GM18498 (cell line): ENCODE data around the gene RFX4.

Experiments
- ATAC-seq: cut with Tn5 transposase; IDR thresholded peaks from one replicate; pipeline ENCODE4 v1.9.1; 2021; ENCODE audit warnings: mild to moderate bottlenecking, moderate library complexity; ENCODE audit not compliant: unreplicated experiment

The RFX4 gene

GRCh38 chr12:106582641-106583230 lies at the start of gene RFX4:
Gene RFX4, plus strand, starts transcription at chr12:106583004. Its CDS starts 317 bp downstream, at chr12:106583321.
- ATAC-seq = no peak

DNA sequence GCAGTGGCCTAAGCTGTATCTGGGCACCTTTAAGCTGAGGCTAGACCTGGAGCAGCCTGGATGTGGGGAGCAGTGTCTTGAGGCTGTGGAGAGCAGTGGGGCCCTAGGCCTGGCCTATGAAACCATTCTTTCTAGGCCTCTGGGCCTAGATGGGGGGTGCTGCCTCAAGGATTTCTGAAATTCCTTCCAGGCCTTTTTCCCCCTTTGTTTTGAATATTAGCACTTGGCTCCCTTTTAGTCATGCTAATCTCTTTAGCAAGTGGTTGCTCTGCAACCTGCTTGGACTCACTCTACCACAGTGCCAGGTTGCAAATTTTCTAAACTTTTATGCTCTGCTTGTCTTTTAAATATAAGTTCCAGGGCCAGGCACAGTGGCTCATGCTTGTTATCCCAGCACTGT lies 41.6 kb upstream of the RFX4 start:
- ATAC-seq = no peak

- no peak for ATAC-seq
Measured at GRCh38 chr12:106551410-106551809, 31.4 kb upstream of the RFX4 start.

GRCh38 chr12:106552228-106552627 lies 30.6 kb upstream of the RFX4 start:
- ATAC-seq = no peak

GRCh38 chr12:106564678-106565329 lies 18.0 kb upstream of the RFX4 start:
- ATAC-seq = no peak

GRCh38 chr12:106566771-106567170 lies 16.0 kb upstream of the RFX4 start:
- no peak for ATAC-seq

- no peak for ATAC-seq
Measured at GRCh38 chr12:106573239-106573638, 9.6 kb upstream of the RFX4 start.

DNA sequence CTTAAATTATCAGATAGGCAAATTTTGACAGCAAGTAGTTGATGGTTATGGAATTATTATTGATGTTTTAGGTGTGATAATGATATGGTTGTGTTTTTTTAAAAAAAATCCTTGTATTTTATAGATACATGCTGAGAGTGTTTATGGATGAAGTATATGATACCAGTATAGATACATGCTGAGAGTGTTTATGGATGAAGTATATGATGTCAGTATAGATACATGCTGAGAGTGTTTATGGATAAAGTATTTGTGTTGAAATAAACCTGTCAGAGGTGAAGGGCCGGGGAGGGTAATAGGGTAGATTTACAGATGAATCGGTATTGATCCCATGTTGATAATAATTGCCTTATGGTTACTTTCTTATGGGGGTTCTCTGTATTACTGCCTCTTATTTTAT lies 6.0 kb upstream of the RFX4 start:
- no peak for ATAC-seq

DNA sequence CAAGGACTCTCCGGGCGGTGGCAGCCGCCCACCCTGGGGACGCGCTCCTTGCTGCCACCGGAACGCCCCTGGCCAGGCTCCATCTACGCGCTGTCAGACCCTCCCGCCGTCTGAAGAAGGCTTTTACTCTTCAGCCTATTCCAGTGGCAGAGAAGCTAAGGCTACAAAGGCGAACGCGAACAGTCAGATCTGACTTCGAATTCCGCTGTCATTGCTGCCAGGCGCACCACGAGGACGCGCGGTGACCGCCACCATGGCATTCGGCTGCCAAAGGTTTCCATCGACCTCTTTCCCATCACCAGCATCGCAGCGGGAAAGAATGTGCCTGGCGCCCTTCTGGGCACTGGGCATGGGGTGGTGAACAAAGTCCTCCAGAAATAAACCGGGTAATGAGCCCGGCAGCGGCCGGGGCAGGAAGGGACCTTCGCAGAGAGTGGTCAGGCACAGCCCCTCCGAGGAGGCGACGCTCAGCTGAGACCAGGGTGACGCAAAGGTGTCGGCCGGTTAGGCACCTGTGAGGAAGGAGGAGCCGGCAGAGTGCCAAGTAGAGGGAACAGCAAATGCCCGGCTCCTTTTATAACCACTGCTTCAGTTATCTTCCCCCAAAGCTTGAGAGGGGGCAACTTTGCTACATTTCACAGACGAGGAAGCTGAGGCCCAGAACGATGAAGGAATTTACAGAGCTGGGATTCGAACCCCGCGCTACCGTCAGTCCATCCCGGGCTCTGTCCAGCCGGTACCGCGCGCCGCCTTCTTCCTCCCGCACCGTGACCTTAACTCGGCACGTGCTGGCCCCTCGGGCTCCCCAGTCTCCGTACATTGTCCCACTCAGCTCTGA lies 1.9 kb upstream of the RFX4 start:
- ATAC-seq = no peak

GRCh38 chr12:106581543-106582248 lies 1.1 kb upstream of the RFX4 start:
- no peak for ATAC-seq

DNA sequence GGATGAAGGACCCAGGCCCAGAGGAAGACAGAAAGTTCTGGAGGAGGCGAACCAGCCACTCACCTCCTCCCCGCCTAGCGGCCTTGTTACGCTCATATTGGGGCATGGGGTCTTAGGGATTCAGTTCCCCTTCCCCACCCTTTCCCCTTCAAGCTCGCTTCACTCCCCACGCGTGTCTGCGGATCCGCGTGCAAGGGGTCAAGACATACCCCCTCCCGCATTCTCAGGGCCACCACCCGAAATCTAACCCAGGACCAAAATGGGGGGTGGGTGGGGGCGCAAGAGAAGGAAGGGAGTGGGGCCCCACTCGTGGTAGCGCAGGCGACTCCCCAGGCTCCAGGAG lies 584 bp upstream of the RFX4 start:
- no peak for ATAC-seq

DNA sequence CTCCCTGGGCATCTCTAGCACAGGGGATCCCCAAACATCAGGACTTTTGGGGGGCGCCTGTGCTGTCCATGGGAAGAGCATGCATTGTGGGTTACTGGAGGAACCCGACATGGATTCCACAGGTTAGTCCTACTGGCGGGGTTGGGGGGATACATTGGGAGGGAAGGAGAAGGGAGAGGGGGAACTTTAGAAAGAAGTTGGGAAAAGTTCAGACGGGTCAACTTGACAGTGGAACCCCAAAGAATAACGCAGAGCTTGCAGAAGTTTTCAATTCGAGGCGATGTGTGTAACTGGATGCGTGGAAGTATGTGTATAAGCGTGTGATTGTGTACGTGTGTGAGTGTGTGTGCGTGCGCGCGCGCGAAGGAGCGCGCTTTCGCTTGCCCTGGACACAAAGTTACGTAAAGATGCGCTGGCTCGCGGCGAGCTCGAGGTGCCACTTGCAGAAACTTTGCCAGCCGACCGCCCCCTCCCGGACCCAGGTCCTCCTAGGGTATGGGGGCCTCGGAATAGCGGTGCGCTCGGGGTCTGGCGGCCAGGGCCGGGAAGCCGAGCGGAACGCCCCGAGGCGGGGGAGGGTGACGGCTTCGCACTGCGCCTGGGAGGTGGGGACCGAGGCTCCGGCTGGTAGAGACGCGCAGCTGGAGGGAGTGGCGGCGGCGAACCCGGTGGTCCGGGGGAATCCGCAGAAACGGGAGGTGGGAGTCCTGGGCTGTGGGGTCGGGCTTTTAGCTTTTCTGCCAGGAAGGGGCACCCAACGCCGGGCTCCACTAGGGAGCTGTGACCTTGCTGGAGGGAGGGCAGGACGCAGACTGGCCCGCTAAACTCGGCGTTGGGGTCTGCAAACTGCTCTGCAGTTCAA lies 669 bp downstream of the RFX4 start:
- no peak for ATAC-seq

- ATAC-seq = no peak
Measured at GRCh38 chr12:106584104-106585064, 1.6 kb downstream of the RFX4 start.

DNA sequence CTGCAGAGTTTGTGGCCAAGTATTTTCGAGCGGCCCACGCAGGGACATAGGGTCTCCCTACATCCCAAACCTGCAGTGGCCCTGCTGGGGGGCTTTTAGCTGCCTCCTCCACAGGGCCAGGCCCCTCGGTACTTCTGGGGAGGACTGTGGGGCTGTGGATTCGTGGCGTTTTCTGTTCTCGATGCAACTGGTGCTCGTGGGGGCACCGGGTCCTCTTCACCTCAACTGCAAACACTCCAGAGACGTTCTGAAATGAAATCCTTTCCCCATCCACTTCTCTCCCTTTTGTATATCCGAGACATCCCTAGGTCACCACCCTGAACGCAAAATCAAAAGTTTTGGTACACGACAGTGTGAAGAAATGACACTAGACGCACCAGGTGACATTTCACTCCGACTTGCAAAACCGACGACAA lies 2.3 kb downstream of the RFX4 start:
- ATAC-seq = no peak

DNA sequence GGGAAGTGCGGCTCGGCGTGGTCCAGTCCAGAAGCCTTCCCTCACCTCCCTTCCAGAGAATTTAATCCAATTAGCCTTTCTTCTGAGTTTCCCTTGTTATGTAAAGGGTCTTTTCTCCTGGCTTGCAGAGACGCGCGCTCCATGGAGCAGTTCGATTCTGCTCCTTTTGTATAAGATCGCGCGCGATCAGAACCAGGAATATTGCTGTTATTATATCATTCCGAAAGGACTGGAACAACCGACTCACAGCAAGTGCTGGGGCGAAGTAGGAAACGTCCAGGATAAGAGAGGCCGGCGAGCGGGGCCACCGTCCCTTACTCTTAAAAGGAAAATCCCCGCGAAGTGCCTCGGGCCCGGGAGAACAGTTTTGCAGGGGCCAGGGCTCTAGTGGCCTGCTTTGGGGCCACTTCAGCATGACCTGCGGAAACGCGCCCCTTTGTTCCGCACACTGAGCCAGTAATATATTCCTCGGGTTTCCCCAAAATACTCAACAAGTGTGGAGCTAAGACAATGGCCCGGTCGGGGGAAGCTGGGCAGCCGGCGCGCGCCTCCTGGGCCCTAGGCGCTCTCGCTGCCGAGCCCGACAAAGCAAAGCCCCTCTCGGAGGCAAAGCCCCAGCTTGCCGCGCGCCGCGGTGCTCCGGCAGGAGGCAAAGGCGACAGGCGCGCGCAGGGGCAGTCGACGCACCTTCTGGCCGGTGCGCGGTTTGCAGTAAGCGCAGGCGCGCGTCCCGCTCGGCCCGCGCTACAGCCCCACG lies 2.9 kb downstream of the RFX4 start:
- ATAC-seq = no peak

- ATAC-seq = no peak
Measured at GRCh38 chr12:106586278-106586802, 3.5 kb downstream of the RFX4 start.

DNA sequence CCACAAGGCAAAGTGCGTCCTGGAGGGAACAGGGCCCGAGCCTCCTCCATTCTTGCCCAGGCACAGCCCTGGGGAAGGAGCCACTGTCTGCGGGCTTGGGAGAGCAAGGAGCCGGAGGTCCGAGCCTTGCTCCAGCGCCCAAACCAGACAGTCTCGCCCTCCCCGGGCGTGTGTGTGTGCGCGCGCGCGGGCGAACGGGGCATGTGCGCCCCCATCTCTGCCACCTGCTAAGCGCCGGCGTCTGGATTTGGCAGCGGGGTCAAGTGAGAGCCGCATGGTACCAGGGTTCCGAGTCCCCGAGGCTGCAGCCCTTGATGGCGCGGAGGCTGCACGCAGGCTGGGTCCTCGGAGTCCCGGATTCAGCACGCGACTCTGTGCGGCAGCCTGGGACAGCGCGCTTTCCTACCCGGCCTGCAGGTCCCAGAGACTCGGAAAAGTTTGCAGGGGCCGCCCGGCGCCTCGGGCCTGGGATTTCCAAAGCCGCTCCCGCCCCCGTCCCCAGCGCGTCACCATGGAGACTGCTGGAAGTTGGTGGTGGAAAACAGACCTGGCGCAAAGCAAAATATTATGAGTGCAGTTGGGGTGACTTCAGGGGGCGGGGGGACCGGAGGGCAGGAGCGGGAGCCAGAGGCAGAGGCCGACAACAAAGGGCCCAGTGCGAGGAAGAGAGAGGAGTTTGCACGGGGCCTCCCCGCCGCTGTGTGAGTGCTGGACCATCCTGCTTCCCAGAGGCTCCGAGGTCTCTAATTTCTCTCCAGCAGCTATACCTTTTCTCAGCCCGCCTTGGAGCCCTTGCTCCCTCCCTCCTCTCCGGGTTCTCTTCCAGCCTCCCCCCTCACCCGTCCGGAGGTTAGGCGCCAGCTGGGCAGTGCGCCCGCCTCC lies 4.2 kb downstream of the RFX4 start:
- ATAC-seq = no peak
